DMS79 treated with DMSO at 0.1 percent for 48 hours (cell line): Measurements from ENCODE around the gene USP17L29.
"Not testable (repeated sequence)": the region's sequence is repeated elsewhere in the genome, so short reads cannot be mapped to it uniquely, and the experiment has no call there.

ENCODE experiments used
- DNase-seq: peaks from one replicate; lab custom pipeline; 2025; lab: John Stamatoyannopoulos, UW

Gene USP17L29, protein sequence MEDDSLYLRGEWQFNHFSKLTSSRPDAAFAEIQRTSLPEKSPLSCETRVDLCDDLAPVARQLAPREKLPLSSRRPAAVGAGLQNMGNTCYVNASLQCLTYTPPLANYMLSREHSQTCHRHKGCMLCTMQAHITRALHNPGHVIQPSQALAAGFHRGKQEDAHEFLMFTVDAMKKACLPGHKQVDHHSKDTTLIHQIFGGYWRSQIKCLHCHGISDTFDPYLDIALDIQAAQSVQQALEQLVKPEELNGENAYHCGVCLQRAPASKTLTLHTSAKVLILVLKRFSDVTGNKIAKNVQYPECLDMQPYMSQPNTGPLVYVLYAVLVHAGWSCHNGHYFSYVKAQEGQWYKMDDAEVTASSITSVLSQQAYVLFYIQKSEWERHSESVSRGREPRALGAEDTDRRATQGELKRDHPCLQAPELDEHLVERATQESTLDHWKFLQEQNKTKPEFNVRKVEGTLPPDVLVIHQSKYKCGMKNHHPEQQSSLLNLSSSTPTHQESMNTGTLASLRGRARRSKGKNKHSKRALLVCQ

DNA sequence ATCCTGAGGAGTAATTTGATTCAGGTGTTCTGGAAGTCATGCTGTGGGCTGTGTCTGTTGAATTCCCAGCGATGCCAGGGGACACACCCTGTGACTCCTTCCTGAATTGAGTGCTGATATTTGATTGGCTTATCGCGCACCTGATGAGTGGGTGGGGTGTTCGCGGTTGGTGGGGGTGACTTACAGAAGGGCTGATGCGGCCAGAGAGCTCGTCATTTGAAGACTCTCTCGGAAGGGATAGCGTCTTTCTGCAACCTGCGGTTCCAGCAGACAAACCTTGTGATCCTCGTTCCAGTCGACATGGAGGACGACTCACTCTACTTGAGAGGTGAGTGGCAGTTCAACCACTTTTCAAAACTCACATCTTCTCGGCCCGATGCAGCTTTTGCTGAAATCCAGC, at the start of gene USP17L29:
TSS of gene USP17L29 (plus strand) at position 301 of the 400 bp plus-strand sequence. CDS start at position 301, 0 bp downstream.
- DNase-seq = not testable (repeated sequence)

DNA sequence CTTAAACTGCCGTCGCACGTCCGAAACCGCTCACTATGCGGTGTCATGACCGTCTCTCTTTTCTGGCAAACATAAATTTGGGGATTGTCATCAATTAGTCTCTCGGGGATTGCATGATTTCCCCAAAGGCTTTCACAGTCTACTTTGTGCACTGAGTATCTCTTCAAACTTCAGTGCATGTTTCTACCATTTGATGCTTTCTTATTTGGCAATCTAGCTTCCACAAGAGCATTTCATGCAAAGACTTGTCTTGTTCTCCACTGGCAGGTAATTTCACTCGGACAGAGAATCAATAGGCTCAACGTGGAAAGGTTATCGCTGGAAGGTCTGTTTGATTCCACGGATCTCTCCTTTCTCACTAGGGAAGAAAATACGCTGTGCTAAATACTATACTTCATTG, 29.2 kb upstream of the USP17L29 start:
- not testable (repeated sequence) for DNase-seq

DNA sequence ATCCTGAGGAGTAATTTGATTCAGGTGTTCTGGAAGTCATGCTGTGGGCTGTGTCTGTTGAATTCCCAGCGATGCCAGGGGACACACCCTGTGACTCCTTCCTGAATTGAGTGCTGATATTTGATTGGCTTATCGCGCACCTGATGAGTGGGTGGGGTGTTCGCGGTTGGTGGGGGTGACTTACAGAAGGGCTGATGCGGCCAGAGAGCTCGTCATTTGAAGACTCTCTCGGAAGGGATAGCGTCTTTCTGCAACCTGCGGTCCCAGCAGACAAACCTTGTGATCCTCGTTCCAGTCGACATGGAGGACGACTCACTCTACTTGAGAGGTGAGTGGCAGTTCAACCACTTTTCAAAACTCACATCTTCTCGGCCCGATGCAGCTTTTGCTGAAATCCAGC, 28.6 kb upstream of the USP17L29 start, which contains the start of gene USP17L24:
TSS of gene USP17L24 (plus strand) at position 301 of the 400 bp plus-strand sequence. CDS start at position 301, 0 bp downstream.
- DNase-seq = not testable (repeated sequence)

DNA sequence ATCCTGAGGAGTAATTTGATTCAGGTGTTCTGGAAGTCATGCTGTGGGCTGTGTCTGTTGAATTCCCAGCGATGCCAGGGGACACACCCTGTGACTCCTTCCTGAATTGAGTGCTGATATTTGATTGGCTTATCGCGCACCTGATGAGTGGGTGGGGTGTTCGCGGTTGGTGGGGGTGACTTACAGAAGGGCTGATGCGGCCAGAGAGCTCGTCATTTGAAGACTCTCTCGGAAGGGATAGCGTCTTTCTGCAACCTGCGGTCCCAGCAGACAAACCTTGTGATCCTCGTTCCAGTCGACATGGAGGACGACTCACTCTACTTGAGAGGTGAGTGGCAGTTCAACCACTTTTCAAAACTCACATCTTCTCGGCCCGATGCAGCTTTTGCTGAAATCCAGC, 23.8 kb upstream of the USP17L29 start, which contains the start of gene USP17L25:
TSS of gene USP17L25 (plus strand) at position 301 of the 400 bp plus-strand sequence. CDS start at position 301, 0 bp downstream.
- not testable (repeated sequence) for DNase-seq

DNA sequence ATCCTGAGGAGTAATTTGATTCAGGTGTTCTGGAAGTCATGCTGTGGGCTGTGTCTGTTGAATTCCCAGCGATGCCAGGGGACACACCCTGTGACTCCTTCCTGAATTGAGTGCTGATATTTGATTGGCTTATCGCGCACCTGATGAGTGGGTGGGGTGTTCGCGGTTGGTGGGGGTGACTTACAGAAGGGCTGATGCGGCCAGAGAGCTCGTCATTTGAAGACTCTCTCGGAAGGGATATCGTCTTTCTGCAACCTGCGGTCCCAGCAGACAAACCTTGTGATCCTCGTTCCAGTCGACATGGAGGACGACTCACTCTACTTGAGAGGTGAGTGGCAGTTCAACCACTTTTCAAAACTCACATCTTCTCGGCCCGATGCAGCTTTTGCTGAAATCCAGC, 19.1 kb upstream of the USP17L29 start, which contains the start of gene USP17L26:
TSS of gene USP17L26 (plus strand) at position 301 of the 400 bp plus-strand sequence. CDS start at position 301, 0 bp downstream.
- DNase-seq = not testable (repeated sequence)

DNA sequence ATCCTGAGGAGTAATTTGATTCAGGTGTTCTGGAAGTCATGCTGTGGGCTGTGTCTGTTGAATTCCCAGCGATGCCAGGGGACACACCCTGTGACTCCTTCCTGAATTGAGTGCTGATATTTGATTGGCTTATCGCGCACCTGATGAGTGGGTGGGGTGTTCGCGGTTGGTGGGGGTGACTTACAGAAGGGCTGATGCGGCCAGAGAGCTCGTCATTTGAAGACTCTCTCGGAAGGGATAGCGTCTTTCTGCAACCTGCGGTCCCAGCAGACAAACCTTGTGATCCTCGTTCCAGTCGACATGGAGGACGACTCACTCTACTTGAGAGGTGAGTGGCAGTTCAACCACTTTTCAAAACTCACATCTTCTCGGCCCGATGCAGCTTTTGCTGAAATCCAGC, 14.3 kb upstream of the USP17L29 start, which contains the start of gene USP17L5:
TSS of gene USP17L5 (plus strand) at position 301 of the 400 bp plus-strand sequence. CDS start at position 301, 0 bp downstream.
- not testable (repeated sequence) for DNase-seq

DNA sequence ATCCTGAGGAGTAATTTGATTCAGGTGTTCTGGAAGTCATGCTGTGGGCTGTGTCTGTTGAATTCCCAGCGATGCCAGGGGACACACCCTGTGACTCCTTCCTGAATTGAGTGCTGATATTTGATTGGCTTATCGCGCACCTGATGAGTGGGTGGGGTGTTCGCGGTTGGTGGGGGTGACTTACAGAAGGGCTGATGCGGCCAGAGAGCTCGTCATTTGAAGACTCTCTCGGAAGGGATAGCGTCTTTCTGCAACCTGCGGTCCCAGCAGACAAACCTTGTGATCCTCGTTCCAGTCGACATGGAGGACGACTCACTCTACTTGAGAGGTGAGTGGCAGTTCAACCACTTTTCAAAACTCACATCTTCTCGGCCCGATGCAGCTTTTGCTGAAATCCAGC, 9.6 kb upstream of the USP17L29 start, which contains the start of gene USP17L27:
TSS of gene USP17L27 (plus strand) at position 301 of the 400 bp plus-strand sequence. CDS start at position 301, 0 bp downstream.
- not testable (repeated sequence) for DNase-seq

DNA sequence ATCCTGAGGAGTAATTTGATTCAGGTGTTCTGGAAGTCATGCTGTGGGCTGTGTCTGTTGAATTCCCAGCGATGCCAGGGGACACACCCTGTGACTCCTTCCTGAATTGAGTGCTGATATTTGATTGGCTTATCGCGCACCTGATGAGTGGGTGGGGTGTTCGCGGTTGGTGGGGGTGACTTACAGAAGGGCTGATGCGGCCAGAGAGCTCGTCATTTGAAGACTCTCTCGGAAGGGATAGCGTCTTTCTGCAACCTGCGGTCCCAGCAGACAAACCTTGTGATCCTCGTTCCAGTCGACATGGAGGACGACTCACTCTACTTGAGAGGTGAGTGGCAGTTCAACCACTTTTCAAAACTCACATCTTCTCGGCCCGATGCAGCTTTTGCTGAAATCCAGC, 4.8 kb upstream of the USP17L29 start, which contains the start of gene USP17L28:
TSS of gene USP17L28 (plus strand) at position 301 of the 400 bp plus-strand sequence. CDS start at position 301, 0 bp downstream.
- DNase-seq = not testable (repeated sequence)

DNA sequence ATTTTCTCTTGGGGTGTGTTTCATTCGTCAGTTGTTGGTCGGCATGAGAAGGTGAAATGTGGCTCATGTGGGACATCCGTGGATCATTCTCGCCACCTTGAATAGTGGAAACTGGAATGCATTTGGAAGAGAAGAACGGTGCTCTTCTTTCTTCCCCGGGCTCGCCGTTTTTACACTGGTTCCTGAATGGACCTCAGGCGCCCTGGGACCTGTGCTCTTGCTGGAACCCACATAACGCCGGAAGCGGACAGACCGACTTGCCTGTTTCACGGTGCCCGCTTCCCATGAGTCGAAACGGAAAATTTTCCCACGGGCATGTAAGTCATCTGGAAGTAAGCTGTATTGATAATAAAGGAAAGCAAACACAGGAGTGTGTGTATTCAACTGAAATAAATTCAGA, 2.6 kb upstream of the USP17L29 start:
- DNase-seq = not testable (repeated sequence)

DNA sequence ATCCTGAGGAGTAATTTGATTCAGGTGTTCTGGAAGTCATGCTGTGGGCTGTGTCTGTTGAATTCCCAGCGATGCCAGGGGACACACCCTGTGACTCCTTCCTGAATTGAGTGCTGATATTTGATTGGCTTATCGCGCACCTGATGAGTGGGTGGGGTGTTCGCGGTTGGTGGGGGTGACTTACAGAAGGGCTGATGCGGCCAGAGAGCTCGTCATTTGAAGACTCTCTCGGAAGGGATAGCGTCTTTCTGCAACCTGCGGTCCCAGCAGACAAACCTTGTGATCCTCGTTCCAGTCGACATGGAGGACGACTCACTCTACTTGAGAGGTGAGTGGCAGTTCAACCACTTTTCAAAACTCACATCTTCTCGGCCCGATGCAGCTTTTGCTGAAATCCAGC, 9.4 kb downstream of the USP17L29 start, which contains the start of gene USP17L30:
TSS of gene USP17L30 (plus strand) at position 301 of the 400 bp plus-strand sequence. CDS start at position 301, 0 bp downstream.
- not testable (repeated sequence) for DNase-seq

DNA sequence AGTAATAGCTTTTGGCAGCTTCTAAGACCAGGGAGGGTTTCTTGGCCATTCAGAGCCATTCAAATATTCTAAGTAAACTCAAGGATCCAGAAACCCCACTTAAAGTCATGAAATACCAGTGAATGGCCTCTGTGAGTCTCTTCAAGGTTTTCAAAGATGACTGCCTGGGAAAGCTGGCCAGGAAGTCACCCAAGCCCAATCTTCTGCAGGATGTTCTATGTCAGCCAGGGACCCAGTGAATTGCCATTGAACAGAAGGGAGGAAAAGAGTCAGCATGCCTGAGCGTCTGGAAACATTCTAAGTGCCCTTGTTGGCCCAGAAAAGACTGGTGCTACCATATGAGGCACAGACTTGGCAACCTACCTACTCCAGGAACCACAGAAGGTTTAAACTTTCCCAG, 26.4 kb downstream of the USP17L29 start:
- not testable (repeated sequence) for DNase-seq

DNA sequence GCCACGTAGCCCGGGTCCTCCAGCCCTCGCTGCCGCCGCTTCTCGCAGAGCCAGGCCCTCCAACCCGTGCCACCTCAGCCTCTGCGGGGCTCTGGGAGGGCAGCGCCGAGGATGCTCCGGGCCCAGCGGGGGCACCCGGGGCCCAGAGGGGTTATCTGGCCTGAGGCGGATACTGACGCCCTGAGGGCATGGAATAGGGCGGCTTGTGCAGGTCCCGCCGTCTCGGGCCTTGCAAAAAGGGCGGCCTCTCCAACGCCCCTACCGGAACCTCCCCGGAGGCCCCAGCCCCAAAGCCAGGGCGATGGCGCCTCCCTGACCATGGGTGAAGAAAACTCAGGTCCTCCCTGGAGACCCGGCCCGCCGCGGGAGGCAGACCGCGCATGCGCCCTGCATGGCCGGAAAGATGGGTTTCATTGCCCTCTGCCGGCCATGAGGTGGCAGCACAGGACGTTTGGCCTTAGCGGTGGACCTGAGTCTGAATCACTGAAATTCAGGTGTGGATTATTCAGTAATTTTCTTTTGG, 27.6 kb downstream of the USP17L29 start:
- not testable (repeated sequence) for DNase-seq

DNA sequence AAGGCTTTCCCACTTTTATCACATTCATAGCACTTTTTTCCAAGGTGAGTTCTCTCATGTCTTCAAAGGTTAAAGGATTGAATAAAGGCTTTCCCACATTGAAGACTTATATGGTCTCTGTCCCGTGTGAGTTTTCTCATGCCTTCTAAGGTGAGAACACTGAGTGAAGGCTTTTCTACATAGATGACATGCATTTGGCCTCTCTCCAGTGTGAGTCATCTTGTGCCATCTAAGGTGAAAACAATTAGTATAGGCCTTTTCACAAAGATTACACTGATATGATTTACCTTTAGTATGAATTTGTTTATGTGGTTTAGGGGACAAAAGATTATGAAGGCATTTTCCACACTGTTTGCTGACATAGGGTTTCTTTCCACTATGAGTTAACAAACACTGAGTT, 30.7 kb downstream of the USP17L29 start:
- no peak for DNase-seq

DNA sequence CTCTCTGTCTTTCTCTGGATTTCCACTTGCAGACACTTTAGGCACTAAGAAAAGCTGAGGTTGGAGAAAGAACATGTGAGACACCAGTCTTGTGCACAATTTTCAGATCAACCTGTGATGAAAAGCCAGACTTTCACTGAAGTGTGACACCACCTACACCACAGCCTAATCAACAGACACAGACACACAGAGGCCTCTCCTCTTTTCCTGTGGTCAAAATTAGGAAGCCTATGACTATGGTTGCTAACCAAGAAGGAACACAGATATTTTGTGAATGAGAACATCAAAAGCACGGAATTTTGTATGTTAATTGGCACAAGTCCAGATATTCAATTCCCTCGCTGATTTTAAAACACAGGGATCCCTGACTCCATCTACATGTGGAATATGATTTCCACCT, 35.6 kb downstream of the USP17L29 start:
- not testable (repeated sequence) for DNase-seq
